Measurements from ENCODE around the gene KRTAP4-5.
"Not testable (repeated sequence)": the region's sequence is repeated elsewhere in the genome, so short reads cannot be mapped to it uniquely, and the experiment has no call there.

The KRTAP4-5 gene

DNA sequence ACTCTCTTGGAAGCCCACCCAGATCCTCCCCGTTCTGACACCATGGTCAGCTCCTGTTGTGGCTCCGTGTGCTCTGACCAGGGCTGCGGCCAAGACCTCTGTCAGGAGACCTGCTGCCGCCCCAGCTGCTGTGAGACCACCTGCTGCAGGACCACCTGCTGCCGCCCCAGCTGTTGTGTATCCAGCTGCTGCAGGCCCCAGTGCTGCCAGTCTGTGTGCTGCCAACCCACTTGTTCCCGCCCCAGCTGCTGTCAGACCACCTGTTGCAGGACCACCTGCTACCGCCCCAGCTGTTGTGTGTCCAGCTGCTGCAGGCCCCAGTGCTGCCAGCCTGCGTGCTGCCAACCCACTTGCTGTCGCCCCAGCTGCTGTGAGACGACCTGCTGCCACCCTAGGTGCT is 44.3 kb downstream of the KRTAP4-5 start, which contains the start of gene KRTAP4-9:
Gene KRTAP4-9 (plus strand): TSS at position 43 of the 400 bp plus-strand sequence. CDS start 0 bp downstream, at position 43.
- DNase-seq = not testable (repeated sequence)

DNA sequence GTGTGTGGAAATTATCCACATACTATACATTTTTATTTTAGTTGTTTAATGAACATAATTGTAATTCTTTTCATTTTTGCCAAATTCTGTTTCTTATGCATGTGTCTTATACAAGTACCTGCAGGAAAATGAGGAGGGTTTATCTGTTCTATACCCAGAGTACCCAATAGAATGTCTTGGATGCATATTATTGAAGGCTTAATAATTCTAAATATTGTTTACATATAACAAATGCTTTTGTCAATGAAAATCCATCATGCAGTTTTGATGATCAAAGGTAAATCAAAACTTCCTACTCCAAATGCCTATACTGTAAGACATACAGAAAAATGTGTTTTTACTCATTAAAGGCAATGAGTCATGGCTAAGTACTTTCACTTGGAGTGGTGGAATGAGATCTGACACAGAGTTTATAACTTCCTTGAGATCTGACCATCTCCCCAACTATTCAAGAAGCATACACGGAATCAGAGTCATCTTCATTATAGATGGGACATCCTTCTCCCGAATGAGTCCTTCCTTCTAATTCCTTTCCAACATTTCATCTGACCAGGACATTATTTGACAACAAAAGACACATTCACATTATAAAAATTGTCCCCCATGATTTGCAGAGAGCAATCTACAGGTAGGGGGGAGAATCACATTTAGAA is 45.1 kb downstream of the KRTAP4-5 start:
- DNase-seq = not testable (repeated sequence)

DNA sequence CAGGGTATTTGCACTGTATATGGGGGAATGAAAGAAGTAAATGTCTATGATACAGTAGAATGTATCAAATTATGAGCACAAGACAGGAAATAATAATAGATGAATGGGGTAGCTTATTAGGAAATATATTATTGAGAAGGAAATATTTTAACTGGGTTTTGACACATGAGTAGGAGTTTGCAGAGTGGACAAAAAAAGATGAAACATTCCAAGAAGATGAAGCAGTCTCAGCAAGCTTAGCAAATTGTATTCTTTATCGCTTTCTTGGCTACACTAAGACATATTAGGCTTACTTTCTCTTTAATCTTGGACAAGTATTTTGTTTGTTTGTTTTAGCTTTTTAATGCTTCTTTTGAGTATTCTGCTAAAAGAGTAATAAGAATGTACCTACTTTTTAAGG is 45.7 kb downstream of the KRTAP4-5 start:
- DNase-seq = no peak

DNA sequence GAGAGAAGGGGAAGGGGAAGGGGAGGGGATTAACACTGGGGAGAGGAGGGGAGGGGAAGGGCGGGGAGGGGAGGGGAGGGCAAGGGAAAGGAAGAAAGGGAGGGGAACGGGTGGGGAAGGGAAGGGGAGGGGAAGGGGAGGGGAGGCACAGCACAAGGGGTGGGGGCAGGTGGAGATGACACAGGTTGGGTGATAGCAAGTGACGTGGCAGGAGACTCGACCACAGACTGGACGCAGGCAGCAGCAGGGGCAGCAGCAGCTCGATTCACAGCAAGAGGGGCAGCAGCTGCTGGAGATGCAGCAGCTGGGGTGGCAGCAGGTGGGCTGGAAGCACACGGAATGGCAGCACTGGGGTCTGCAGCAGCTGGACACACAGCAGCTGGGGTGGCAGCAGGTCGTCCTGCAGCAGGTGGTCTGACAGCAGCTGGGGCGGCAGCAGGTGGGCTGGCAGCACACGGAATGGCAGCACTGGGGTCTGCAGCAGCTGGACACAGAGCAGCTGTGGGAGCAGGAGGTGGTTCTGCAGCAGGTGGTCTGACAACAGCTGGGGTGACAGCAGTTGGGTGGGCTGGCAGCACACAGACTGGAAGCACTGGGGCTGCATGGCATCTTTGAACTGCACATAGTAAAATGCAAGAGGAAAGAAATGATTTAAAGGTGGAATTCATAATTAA is 47.9 kb downstream of the KRTAP4-5 start, which contains the start of gene KRTAP4-16:
Gene KRTAP4-16 (minus strand): TSS at position 624 of the 674 bp plus-strand sequence. CDS start 0 bp downstream, at position 624.
- no peak for DNase-seq

DNA sequence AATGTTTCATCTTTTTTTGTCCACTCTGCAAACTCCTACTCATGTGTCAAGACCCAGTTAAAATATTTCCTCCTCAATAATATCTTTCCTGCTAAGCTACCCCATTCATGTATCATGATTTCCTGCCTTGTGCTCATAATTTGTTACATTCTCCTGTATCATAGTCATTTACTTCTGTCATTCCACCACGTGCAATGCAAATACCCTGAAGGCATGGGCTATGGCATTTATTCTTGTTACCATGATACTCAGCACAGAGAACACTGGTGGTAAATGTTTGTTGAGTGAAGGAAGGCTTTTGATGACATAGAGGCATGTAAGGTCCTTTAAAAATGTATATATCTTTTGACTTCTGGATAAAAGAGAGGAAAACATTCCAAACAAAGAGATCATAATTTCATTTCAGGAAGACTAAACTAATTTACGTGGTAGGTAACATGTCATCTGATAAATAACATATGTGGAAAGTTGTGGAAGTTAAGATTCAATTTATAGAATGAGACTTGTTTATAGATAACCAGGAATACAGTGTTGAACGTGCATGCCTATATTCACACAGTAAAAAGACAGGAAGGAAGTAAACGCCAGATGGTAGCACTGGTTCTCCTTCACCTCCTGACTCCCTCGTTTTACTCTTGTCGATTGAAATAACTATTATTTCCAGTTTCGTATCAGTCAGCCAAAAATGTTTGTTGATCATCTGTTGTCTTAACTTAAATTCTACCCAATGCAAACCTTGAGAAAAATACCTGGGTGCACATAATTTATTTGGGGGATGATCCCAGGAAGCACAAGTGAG is 49.7 kb downstream of the KRTAP4-5 start:
- not testable (repeated sequence) for DNase-seq
